ENCODE results near the gene CORO2B. TPM values are rescaled to one million over a fixed set of nuclear protein-coding genes. Genes with fewer than 3 reads are reported as not detected.

CORO2B gene
- total RNA-seq, 1 experiment from 2014 or later, result 0.59 TPM

GRCh38 chr15:68773036-68773435 is 194.2 kb downstream of the CORO2B start:
- ChIA-PET CTCF (no interaction called here), POLR2A (ENCODE audit: unreplicated experiment) (no interaction called here)
- intact Hi-C loops (cut with micrococcal nuclease; ENCODE audit: unreplicated experiment), result no loop called here
- Histone ChIP-seq H3K27me3 (ENCODE audit: insufficient read depth, low read depth) (no peaks in the 10 kb centered on the region), H3K4me3 (no peak overlapping the region), H3F3A (ENCODE audit: insufficient read depth, low read depth) (no peaks in the 10 kb centered on the region), H3K4me2 (no peak overlapping the region), H4K20me1 (ENCODE audit: insufficient read depth) (no peaks in the 10 kb centered on the region), H3K79me2 (ENCODE audit: low read depth) (no peaks in the 10 kb centered on the region), H2AFZ (no peak overlapping the region), H3K4me1 (replicated peaks; ENCODE audit: insufficient read depth) (no peaks in the 10 kb centered on the region), H3K9me3 (ENCODE audit: insufficient read depth, low read depth) (no peaks in the 10 kb centered on the region), H3K9me2 (ENCODE audit: insufficient read depth) (no peaks in the 10 kb centered on the region), H3K36me3 (ENCODE audit: low read depth) (no peaks in the 10 kb centered on the region), H3K27ac (no peak overlapping the region)
- no peak for DNase-seq
- no TSS peak for BruUV-seq (replicated peaks)
- no peak for TF ChIP-seq CTCF (conservative IDR thresholded peaks at IDR 0.05)
- no peak for TF ChIP-seq EZH2 (IDR thresholded peaks at IDR 0.05; ENCODE audit: low read depth)

- no peaks in the 10 kb centered on the region for H3K4me1 ChIP-seq (replicated peaks; ENCODE audit: insufficient read depth)
- H3K9me3 ChIP-seq (ENCODE audit: insufficient read depth, low read depth), result no peaks in the 10 kb centered on the region
- no peaks in the 10 kb centered on the region for H3K9me2 ChIP-seq (ENCODE audit: insufficient read depth)
- intact Hi-C loops (cut with micrococcal nuclease; ENCODE audit: unreplicated experiment), result no loop called here
- no peak overlapping the region for H3K4me3 ChIP-seq
- no peak for DNase-seq
- BruUV-seq (replicated peaks), result no TSS peak
- no peak overlapping the region for H2AFZ ChIP-seq
- TF ChIP-seq EZH2 (IDR thresholded peaks at IDR 0.05; ENCODE audit: low read depth) (no peak), CTCF (conservative IDR thresholded peaks at IDR 0.05) (no peak)
- no peak overlapping the region for H3K4me2 ChIP-seq
- ChIA-PET POLR2A (ENCODE audit: unreplicated experiment) (no interaction called here), CTCF (no interaction called here)
- H4K20me1 ChIP-seq (ENCODE audit: insufficient read depth), result no peaks in the 10 kb centered on the region
- H3K79me2 ChIP-seq (ENCODE audit: low read depth), result no peaks in the 10 kb centered on the region
- no peaks in the 10 kb centered on the region for H3K36me3 ChIP-seq (ENCODE audit: low read depth)
- no peak overlapping the region for H3K27ac ChIP-seq
- H3K27me3 ChIP-seq (ENCODE audit: insufficient read depth, low read depth), result no peaks in the 10 kb centered on the region
- H3F3A ChIP-seq (ENCODE audit: insufficient read depth, low read depth), result no peaks in the 10 kb centered on the region
Measured at GRCh38 chr15:68774120-68774519, 195.3 kb downstream of the CORO2B start.

- no peaks in the 10 kb centered on the region for H3K4me1 ChIP-seq (replicated peaks; ENCODE audit: insufficient read depth)
- no peak overlapping the region for H3K4me3 ChIP-seq
- no peaks in the 10 kb centered on the region for H3K9me3 ChIP-seq (ENCODE audit: insufficient read depth, low read depth)
- no peaks in the 10 kb centered on the region for H3K9me2 ChIP-seq (ENCODE audit: insufficient read depth)
- H3F3A ChIP-seq (ENCODE audit: insufficient read depth, low read depth), result no peaks in the 10 kb centered on the region
- no peaks in the 10 kb centered on the region for H3K27me3 ChIP-seq (ENCODE audit: insufficient read depth, low read depth)
- H4K20me1 ChIP-seq (ENCODE audit: insufficient read depth), result no peaks in the 10 kb centered on the region
- BruUV-seq (replicated peaks), result no TSS peak
- CTCF ChIA-PET, result no interaction called here
- intact Hi-C loops (cut with micrococcal nuclease; ENCODE audit: unreplicated experiment), result no loop called here
- no peak for DNase-seq
- no peak overlapping the region for H2AFZ ChIP-seq
- H3K79me2 ChIP-seq (ENCODE audit: low read depth), result no peaks in the 10 kb centered on the region
- no peaks in the 10 kb centered on the region for H3K36me3 ChIP-seq (ENCODE audit: low read depth)
- H3K27ac ChIP-seq, result no peak overlapping the region
- POLR2A ChIA-PET (ENCODE audit: unreplicated experiment), result no interaction called here
- no peak for TF ChIP-seq EZH2 (IDR thresholded peaks at IDR 0.05; ENCODE audit: low read depth)
- no peak for TF ChIP-seq CTCF (conservative IDR thresholded peaks at IDR 0.05)
- H3K4me2 ChIP-seq, result no peak overlapping the region
Measured at GRCh38 chr15:68774521-68775235, 195.9 kb downstream of the CORO2B start.

All from PC-9 (cell line).